ENCODE results near the gene UBE2E3.
"Not testable (repeated sequence)": the region's sequence is repeated elsewhere in the genome, so short reads cannot be mapped to it uniquely, and the experiment has no call there.

Gene UBE2E3

GRCh38 chr2:181025004-181025403 is 44.6 kb downstream of the UBE2E3 start:
- DNase-seq = no peak

GRCh38 chr2:181036445-181036844 is 56.0 kb downstream of the UBE2E3 start:
- DNase-seq = no peak

- no peak for DNase-seq
These were observed 56.6 kb downstream of the UBE2E3 start for GRCh38 chr2:181036848-181037603.

GRCh38 chr2:181037922-181038321 is 57.5 kb downstream of the UBE2E3 start:
- no peak for DNase-seq

- no peak for DNase-seq
These were observed 58.4 kb downstream of the UBE2E3 start for GRCh38 chr2:181038796-181039195.

GRCh38 chr2:181040839-181041238 is 60.4 kb downstream of the UBE2E3 start:
- not testable (repeated sequence) for DNase-seq

GRCh38 chr2:181041661-181042060 is 61.3 kb downstream of the UBE2E3 start:
- DNase-seq = no peak

- DNase-seq = no peak
These were observed 62.3 kb downstream of the UBE2E3 start for GRCh38 chr2:181042706-181043105.

- DNase-seq = no peak
These were observed 66.4 kb downstream of the UBE2E3 start for GRCh38 chr2:181046833-181047232.

- no peak for DNase-seq
These were observed 67.4 kb downstream of the UBE2E3 start for GRCh38 chr2:181047829-181048228.

- DNase-seq = no peak
These were observed 71.6 kb downstream of the UBE2E3 start for GRCh38 chr2:181051861-181052522.

GRCh38 chr2:181052523-181052891 is 72.1 kb downstream of the UBE2E3 start:
- DNase-seq = no peak

GRCh38 chr2:181054256-181054655 is 73.9 kb downstream of the UBE2E3 start:
- no peak for DNase-seq

GRCh38 chr2:181054843-181055242 is 74.4 kb downstream of the UBE2E3 start:
- no peak for DNase-seq

- peak in 1 of 56 donors; percentile 21 for DNase-seq
These were observed 78.2 kb downstream of the UBE2E3 start for GRCh38 chr2:181058378-181059269.

GRCh38 chr2:181063696-181064095 is 83.3 kb downstream of the UBE2E3 start:
- DNase-seq = no peak

GRCh38 chr2:181065458-181065857 is 85.1 kb downstream of the UBE2E3 start:
- DNase-seq = no peak

GRCh38 chr2:181066333-181066732 is 85.9 kb downstream of the UBE2E3 start:
- no peak for DNase-seq

GRCh38 chr2:181070119-181070835 is 89.9 kb downstream of the UBE2E3 start:
- DNase-seq = no peak

- no peak for DNase-seq
These were observed 90.4 kb downstream of the UBE2E3 start for GRCh38 chr2:181070836-181071200.

GRCh38 chr2:181072486-181073235 is 92.3 kb downstream of the UBE2E3 start:
- peak in 1 of 56 donors; percentile 1 for DNase-seq
